Neural progenitor cell (in vitro differentiated cells): Measurements from ENCODE around the gene DSTN. TPM values are rescaled to one million over a fixed set of nuclear protein-coding genes. Genes with fewer than 3 reads are reported as not detected.

Experiments
- DNase-seq: peaks from one replicate; pipeline ENCODE4 v3.0.0-alpha.2; 2016; ENCODE audit warnings: low spot score
- H2AFZ ChIP-seq: fragments of 200-600 bp; sonication (generic); replicated peaks from 2 replicates; pipeline ENCODE4 v1.6.1; 2016; ENCODE audit warnings: antibody characterized with exemption
- H3F3A ChIP-seq: fragments of 200-600 bp; sonication (generic); 2 replicates; pipeline ENCODE4 v1.6.1; 2016; ENCODE audit warnings: antibody characterized with exemption, low read depth
- H3K27ac ChIP-seq: fragments of 200-600 bp; sonication (generic); 2 replicates; pipeline ENCODE4 v1.5.1; 2016; ENCODE audit warnings: mild to moderate bottlenecking
- H3K27me3 ChIP-seq: fragments of 200-600 bp; sonication (generic); 2 replicates; pipeline ENCODE4 v1.6.1; 2016; ENCODE audit warnings: mild to moderate bottlenecking, moderate library complexity
- H3K36me3 ChIP-seq: fragments of 200-600 bp; sonication (generic); 2 replicates; pipeline ENCODE4 v1.5.1; 2016
- H3K4me1 ChIP-seq: fragments of 200-600 bp; sonication (generic); 2 replicates; pipeline ENCODE4 v1.6.1; 2016; ENCODE audit warnings: mixed run types
- H3K4me2 ChIP-seq: fragments of 200-600 bp; sonication (generic); 2 replicates; pipeline ENCODE4 v1.6.1; 2016
- H3K4me3 ChIP-seq: fragments of 200-600 bp; sonication (generic); 2 replicates; pipeline ENCODE4 v1.5.1; 2016
- H3K79me2 ChIP-seq: fragments of 200-600 bp; sonication (generic); 2 replicates; pipeline ENCODE4 v1.6.1; 2016; ENCODE audit warnings: low read depth
- H3K9ac ChIP-seq: fragments of 200-600 bp; sonication (generic); 2 replicates; pipeline ENCODE4 v1.6.1; 2016
- H3K9me3 ChIP-seq: fragments of 200-600 bp; sonication (generic); 2 replicates; pipeline ENCODE4 v1.5.1; 2016; ENCODE audit warnings: low read depth
- H4K20me1 ChIP-seq: fragments of 200-600 bp; sonication (generic); 2 replicates; pipeline ENCODE4 v1.6.1; 2016; ENCODE audit warnings: low read depth
- H3K27ac Mint-ChIP-seq: 3 replicates; pipeline ENCODE4 v1.8.0; 2021; ENCODE audit warnings: mixed read lengths
- H3K27me3 Mint-ChIP-seq: 2 replicates; pipeline ENCODE4 v1.8.0; 2022; ENCODE audit warnings: low read depth, mild to moderate bottlenecking, inconsistent platforms, moderate library complexity, mixed read lengths; ENCODE audit not compliant: insufficient read depth
- H3K36me3 Mint-ChIP-seq: 3 replicates; pipeline ENCODE4 v1.8.0; 2021; ENCODE audit warnings: mixed read lengths
- H3K4me1 Mint-ChIP-seq: 3 replicates; pipeline ENCODE4 v1.8.0; 2021; ENCODE audit warnings: mixed read lengths
- H3K4me3 Mint-ChIP-seq: 3 replicates; pipeline ENCODE4 v1.8.0; 2021; ENCODE audit warnings: mild to moderate bottlenecking, moderate library complexity, mixed read lengths
- H3K9me3 Mint-ChIP-seq: 3 replicates; pipeline ENCODE4 v1.8.0; 2020; ENCODE audit warnings: mixed read lengths
- CTCF ChIP-seq: fragments of 200-600 bp; sonication (generic); IDR thresholded peaks from 2 replicates; pipeline ENCODE4 v1.5.1; 2017; ENCODE audit warnings: antibody characterized with exemption, mild to moderate bottlenecking
- EZH2 ChIP-seq: fragments of 200-600 bp; sonication (generic); IDR thresholded peaks from 2 replicates; pipeline ENCODE4 v1.6.1; 2017; ENCODE audit warnings: antibody characterized with exemption, mild to moderate bottlenecking, moderate library complexity
- EZH2phosphoT487 ChIP-seq: fragments of 200-600 bp; sonication (generic); IDR thresholded peaks from 2 replicates; pipeline ENCODE4 v1.6.1; 2017; ENCODE audit warnings: antibody characterized with exemption
- total RNA-seq: library from RNA; depleted of rRNA; stranded (reverse); fragments of >200 nt; gene quantifications from 2 replicates; pipeline ENCODE4 v1.2.3, GENCODE V29; 2015; ENCODE audit warnings: low replicate concordance

DSTN gene
- total RNA-seq, 1 donor from 2014 or later: 158 TPM

- TF ChIP-seq EZH2 (no peak), CTCF (no peak), EZH2phosphoT487 (no peak)
- Mint-ChIP-seq H3K9me3 (peaks cover 13% of the 10 kb centered on the region), H3K4me3 (no peak overlapping the region), H3K36me3 (peaks cover 44% of the 10 kb centered on the region), H3K27me3 (peaks cover 6% of the 10 kb centered on the region), H3K4me1 (peaks cover 19% of the 10 kb centered on the region), H3K27ac (no peak overlapping the region)
- Histone ChIP-seq H3K9me3 (no peaks in the 10 kb centered on the region), H3F3A (no peaks in the 10 kb centered on the region), H2AFZ (no peak overlapping the region), H3K79me2 (no peaks in the 10 kb centered on the region), H3K4me2 (no peak overlapping the region), H3K27ac (no peak overlapping the region), H3K4me1 (no peaks in the 10 kb centered on the region), H4K20me1 (peaks cover 21% of the 10 kb centered on the region), H3K36me3 (no peaks in the 10 kb centered on the region), H3K27me3 (no peaks in the 10 kb centered on the region), H3K9ac (no peak overlapping the region), H3K4me3 (no peak overlapping the region)
- no peak for DNase-seq
Measured at GRCh38 chr20:17655286-17655651, 85.4 kb downstream of the DSTN start.

GRCh38 chr20:17655865-17656479, 86.1 kb downstream of the DSTN start:
- Mint-ChIP-seq H3K36me3 (peaks cover 51% of the 10 kb centered on the region), H3K27me3 (peaks cover 8% of the 10 kb centered on the region), H3K4me1 (peaks cover 15% of the 10 kb centered on the region), H3K4me3 (no peak overlapping the region), H3K27ac (no peak overlapping the region), H3K9me3 (peaks cover 13% of the 10 kb centered on the region)
- no peak for DNase-seq
- Histone ChIP-seq H3K9ac (no peak overlapping the region), H3K79me2 (peaks cover 2% of the 10 kb centered on the region), H3K27me3 (no peaks in the 10 kb centered on the region), H3K4me1 (no peaks in the 10 kb centered on the region), H3K36me3 (no peaks in the 10 kb centered on the region), H4K20me1 (peaks cover 14% of the 10 kb centered on the region), H3K9me3 (no peaks in the 10 kb centered on the region), H3F3A (no peaks in the 10 kb centered on the region), H3K4me3 (no peak overlapping the region), H2AFZ (no peak overlapping the region), H3K27ac (no peak overlapping the region), H3K4me2 (no peak overlapping the region)
- TF ChIP-seq EZH2 (no peak), EZH2phosphoT487 (no peak), CTCF (no peak)

- Histone ChIP-seq H3K9ac (no peak overlapping the region), H3K4me3 (no peak overlapping the region), H4K20me1 (peaks cover 13% of the 10 kb centered on the region), H3K4me2 (no peak overlapping the region), H3K4me1 (no peaks in the 10 kb centered on the region), H3K27me3 (no peaks in the 10 kb centered on the region), H3K79me2 (peaks cover 8% of the 10 kb centered on the region), H3K9me3 (no peaks in the 10 kb centered on the region), H2AFZ (no peak overlapping the region), H3K36me3 (no peaks in the 10 kb centered on the region), H3K27ac (no peak overlapping the region), H3F3A (no peaks in the 10 kb centered on the region)
- Mint-ChIP-seq H3K9me3 (peaks cover 13% of the 10 kb centered on the region), H3K27ac (no peak overlapping the region), H3K4me3 (no peak overlapping the region), H3K4me1 (peaks cover 15% of the 10 kb centered on the region), H3K27me3 (peaks cover 6% of the 10 kb centered on the region), H3K36me3 (peaks cover 52% of the 10 kb centered on the region)
- DNase-seq: no peak
- TF ChIP-seq EZH2phosphoT487 (no peak), EZH2 (no peak), CTCF (no peak)
Measured at GRCh38 chr20:17657079-17657825, 87.4 kb downstream of the DSTN start.
